ENCODE data around the gene UST. TPM values are rescaled to one million over a fixed set of nuclear protein-coding genes. Genes with fewer than 3 reads are reported as not detected.

The UST gene
- total RNA-seq, 1 experiment from 2014 or later = 32.1 TPM

- TF ChIP-seq ZNF232 (CRISPR knock-in tag; IDR thresholded peaks at IDR 0.05) = no peak
- TF ChIP-seq USF2 (CRISPR knock-in tag; IDR thresholded peaks at IDR 0.05) = no peak
- no peak for TF ChIP-seq SP1 (CRISPR knock-in tag; conservative IDR thresholded peaks at IDR 0.05)
Observed at GRCh38 chr6:148713921-148714320, 32.9 kb upstream of the UST start (continued).

- ChIA-PET CTCF (interaction anchor here (0.8 kb wide), 1 partner anchor 139 kb away, joined by 3 read pairs; no protein-coding TSS in a partner anchor), POLR2A (interaction anchor here (0.6 kb wide), 2 partner anchors 24 to 139 kb away, joined by 3 to 4 read pairs; no protein-coding TSS in a partner anchor)
- TF ChIP-seq TEAD4 (CRISPR knock-in tag; IDR thresholded peaks at IDR 0.05) = no peak
- no peak for TF ChIP-seq AR (CRISPR knock-in tag; IDR thresholded peaks at IDR 0.05)
- TF ChIP-seq STAT6 (CRISPR knock-in tag; conservative IDR thresholded peaks at IDR 0.05; ENCODE audit: low read depth) = no peak
- no peak for TF ChIP-seq CREB1 (CRISPR knock-in tag; IDR thresholded peaks at IDR 0.05)
- no peak for TF ChIP-seq SMAD4 (CRISPR knock-in tag; IDR thresholded peaks at IDR 0.05)
- no peak for TF ChIP-seq NFE2L1 (CRISPR knock-in tag; IDR thresholded peaks at IDR 0.05)
- TF ChIP-seq NFYB (CRISPR knock-in tag; conservative IDR thresholded peaks at IDR 0.05; ENCODE audit: low read depth) = no peak
- H3K27ac Mint-ChIP-seq = no peak overlapping the region
- DNase-seq (ENCODE audit: low spot score) = no peak
- peaks cover 19% of the 10 kb centered on the region for H3K36me3 Mint-ChIP-seq
- no peaks in the 10 kb centered on the region; the same call in none of the 2 replicates for H3K27me3 Mint-ChIP-seq (ENCODE audit: low read depth)
- peaks cover 30% of the 10 kb centered on the region for H3K9me3 Mint-ChIP-seq
- peaks cover 24% of the 10 kb centered on the region for H3K4me1 Mint-ChIP-seq
- H3K4me3 Mint-ChIP-seq = no peak overlapping the region
- no peak for ATAC-seq
Observed at GRCh38 chr6:148716811-148717210, 30.0 kb upstream of the UST start.

- POLR2A ChIA-PET = no interaction called here
- Mint-ChIP-seq H3K9me3 (peaks cover 10% of the 10 kb centered on the region), H3K27ac (no peak overlapping the region), H3K4me3 (no peak overlapping the region), H3K4me1 (peaks cover 24% of the 10 kb centered on the region), H3K36me3 (peaks cover 5% of the 10 kb centered on the region), H3K27me3 (ENCODE audit: low read depth) (no peaks in the 10 kb centered on the region; the same call in none of the 2 replicates)
- no peak for ATAC-seq
- DNase-seq (ENCODE audit: low spot score) = no peak
- CTCF ChIA-PET = no interaction called here
- TF ChIP-seq STAT6 (CRISPR knock-in tag; conservative IDR thresholded peaks at IDR 0.05; ENCODE audit: low read depth) (no peak), CREB1 (CRISPR knock-in tag; IDR thresholded peaks at IDR 0.05) (no peak), ATF2 (CRISPR knock-in tag; IDR thresholded peaks at IDR 0.05; ENCODE audit: borderline replicate concordance, low read depth) (no peak), NR3C1 (CRISPR knock-in tag; conservative IDR thresholded peaks at IDR 0.05; ENCODE audit: low read depth) (no peak), RORB (CRISPR knock-in tag; IDR thresholded peaks at IDR 0.05) (no peak), FOXP1 (CRISPR knock-in tag; IDR thresholded peaks at IDR 0.05; ENCODE audit: borderline replicate concordance) (no peak), TP53 (CRISPR knock-in tag; IDR thresholded peaks at IDR 0.05) (no peak), E2F4 (CRISPR knock-in tag; IDR thresholded peaks at IDR 0.05; ENCODE audit: borderline replicate concordance, low read depth) (no peak), ZNF219 (CRISPR knock-in tag; IDR thresholded peaks at IDR 0.05; ENCODE audit: borderline replicate concordance) (no peak), E2F1 (CRISPR knock-in tag; IDR thresholded peaks at IDR 0.05) (no peak), ZNF263 (CRISPR knock-in tag; IDR thresholded peaks at IDR 0.05; ENCODE audit: low read depth) (no peak), CREM (CRISPR knock-in tag; IDR thresholded peaks at IDR 0.05) (no peak), MXD4 (CRISPR knock-in tag; IDR thresholded peaks at IDR 0.05; ENCODE audit: borderline replicate concordance) (no peak)
Observed at GRCh38 chr6:148720406-148720805, 26.4 kb upstream of the UST start.

All from WTC11 (cell line).